ENCODE data around the gene SYS1. TPM values are rescaled to one million over a fixed set of nuclear protein-coding genes. Genes with fewer than 3 reads are reported as not detected.

The SYS1 gene
- total RNA-seq, 1 experiment from 2014 or later: 20.5 TPM

DNA sequence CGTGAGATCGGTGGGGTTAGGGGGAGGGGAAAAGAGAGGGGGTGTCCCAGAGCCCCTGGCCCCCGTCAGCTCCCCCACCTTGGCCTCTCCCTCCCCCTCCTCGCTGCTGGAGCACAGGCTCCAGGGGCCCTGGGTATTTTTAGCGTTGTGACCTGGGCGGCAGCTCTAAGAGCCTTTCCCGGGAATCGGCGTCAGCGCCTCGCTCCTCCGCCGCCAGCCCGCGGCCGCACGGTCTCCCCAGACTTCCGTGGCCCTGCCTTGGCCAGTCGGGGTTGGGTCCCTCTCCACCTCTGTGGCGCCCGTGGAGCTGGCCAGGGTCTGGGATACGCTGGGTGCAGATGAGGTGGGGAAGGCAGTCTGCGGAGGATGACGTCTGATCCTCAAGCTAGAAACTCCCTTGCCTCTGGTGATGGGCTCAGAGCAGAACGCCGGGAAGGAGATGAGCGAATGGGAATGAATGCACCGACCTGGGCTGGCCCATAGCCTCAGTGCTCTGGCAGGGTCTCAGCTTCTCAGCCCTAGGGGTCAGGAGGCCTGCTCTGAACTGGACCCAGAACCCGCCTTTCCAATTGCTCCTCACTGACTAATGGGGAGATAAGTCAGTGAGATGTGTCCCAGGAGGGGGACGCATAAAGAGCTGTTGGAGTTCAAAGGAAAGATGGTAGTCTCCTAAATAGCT is 44.2 kb downstream of the SYS1 start:
- no peak overlapping the region for H2AFZ ChIP-seq (ENCODE audit: low read depth, low read length, poor library complexity, severe bottlenecking)

More for the DNA sequence above, 44.2 kb downstream of the SYS1 start:
- Histone ChIP-seq H3K79me2 (ENCODE audit: insufficient read depth, low read length) (peaks cover 15% of the 10 kb centered on the region; the same call in 1 of the 2 replicates), H3K4me1 (ENCODE audit: control insufficient read depth in 1 of 2, insufficient read depth in 2 of 2, low read length in 2 of 2) (peaks cover 5 to 24% of the 10 kb centered on the region in 2 experiments; a peak in 3 of 4 replicates), H4K20me1 (ENCODE audit: insufficient read depth) (no peaks in the 10 kb centered on the region), H3K9me2 (ENCODE audit: insufficient read depth) (no peaks in the 10 kb centered on the region), H3K9ac (ENCODE audit: low read length) (peak overlapping the region; percentile 81), H3K9me3 (ENCODE audit: control insufficient read depth in 1 of 2, insufficient read depth in 1 of 2, low read depth in 1 of 2, low read length in 2 of 2) (no peaks in the 10 kb centered on the region), H3K4me2 (ENCODE audit: low read length) (peak overlapping the region; percentile 84), H3K27ac (ENCODE audit: low read depth, low read length) (peak overlapping the region; percentile 83), H3K27me3 (ENCODE audit: insufficient read depth, low read length) (no peaks in the 10 kb centered on the region), H3K4me3 (replicated peaks in 1 of 2; ENCODE audit: low read depth in 1 of 2, low read length in 2 of 2) (peak overlapping the region; percentile 71 to 76), H3K36me3 (ENCODE audit: control insufficient read depth in 1 of 2, insufficient read depth in 2 of 2, low read length in 2 of 2) (peaks cover 8 to 11% of the 10 kb centered on the region in 2 experiments; a peak in 2 of 4 replicates)
- DNase-seq (ENCODE audit: low read depth, low spot score) (no peak), ATAC-seq (peak; percentile 46)
- TF ChIP-seq FOSL1 (IDR thresholded peaks at IDR 0.05; ENCODE audit: low read depth): no peak
- no peak for TF ChIP-seq POLR2AphosphoS5 (IDR thresholded peaks at IDR 0.05; ENCODE audit: low read depth, low read length)
- no peak for TF ChIP-seq MAX (IDR thresholded peaks at IDR 0.05)
- TF ChIP-seq CTCF (IDR thresholded peaks at IDR 0.05 in 2 of 3, conservative IDR thresholded peaks at IDR 0.05 in 1 of 3; ENCODE audit: borderline replicate concordance in 1 of 3, insufficient read depth in 1 of 3, low read depth in 2 of 3, low read length in 2 of 3): no peak
- no peak for TF ChIP-seq ELF1 (IDR thresholded peaks at IDR 0.05; ENCODE audit: borderline replicate concordance, low read depth)
- no peak for TF ChIP-seq REST (IDR thresholded peaks at IDR 0.05; ENCODE audit: low read depth)
- TF ChIP-seq SRF (IDR thresholded peaks at IDR 0.05; ENCODE audit: low read depth): no peak
- TF ChIP-seq JUND (IDR thresholded peaks at IDR 0.05): no peak
- no peak for TF ChIP-seq SIN3A (IDR thresholded peaks at IDR 0.05; ENCODE audit: low read depth)
- no peak for TF ChIP-seq EZH2phosphoT487 (IDR thresholded peaks at IDR 0.05; ENCODE audit: borderline replicate concordance)
- no peak for TF ChIP-seq SP1 (IDR thresholded peaks at IDR 0.05; ENCODE audit: low read depth)
- no peak for TF ChIP-seq EZH2 (IDR thresholded peaks at IDR 0.05)
- no peak for TF ChIP-seq ZFX (IDR thresholded peaks at IDR 0.05)
- TF ChIP-seq ZNF274 (IDR thresholded peaks at IDR 0.05; ENCODE audit: low read depth, low read length): no peak
- no peak for TF ChIP-seq ATF3 (IDR thresholded peaks at IDR 0.05)
- BruUV-seq (replicated peaks): TSS peak; percentile 48
- ChIA-PET POLR2A (interaction anchor here (0.8 to 1.5 kb wide), 5 partner anchors 9 to 84 kb away, joined by 3 to 6 read pairs (median 4); partner anchors contain the start of gene PIGT), RAD21 (ENCODE audit: low non-redundant PET in 1 of 2, low total read pairs in 2 of 2, uncharacterized antibody in 2 of 2, unreplicated experiment in 2 of 2) (no interaction called here), CTCF (interaction anchor here (0.6 kb wide), 1 partner anchor 33 kb away, joined by 3 read pairs; no protein-coding TSS in a partner anchor)
- intact Hi-C loops (cut with micrococcal nuclease): no loop called here
